COLO829 (cell line): Measurements from ENCODE around the gene NAXE.
A peak's percentile ranks its signal among the peaks of the same experiment; 100 is the strongest.
"Not testable (repeated sequence)": the region's sequence is repeated elsewhere in the genome, so short reads cannot be mapped to it uniquely, and the experiment has no call there.

Source experiments
- DNase-seq: peaks from one replicate; pipeline ENCODE4 v3.0.0; 2012; ENCODE audit warnings: low spot score

Gene NAXE

GRCh38 chr1:156593661-156593989 is 2.0 kb downstream of the NAXE start:
- no peak for DNase-seq

DNA sequence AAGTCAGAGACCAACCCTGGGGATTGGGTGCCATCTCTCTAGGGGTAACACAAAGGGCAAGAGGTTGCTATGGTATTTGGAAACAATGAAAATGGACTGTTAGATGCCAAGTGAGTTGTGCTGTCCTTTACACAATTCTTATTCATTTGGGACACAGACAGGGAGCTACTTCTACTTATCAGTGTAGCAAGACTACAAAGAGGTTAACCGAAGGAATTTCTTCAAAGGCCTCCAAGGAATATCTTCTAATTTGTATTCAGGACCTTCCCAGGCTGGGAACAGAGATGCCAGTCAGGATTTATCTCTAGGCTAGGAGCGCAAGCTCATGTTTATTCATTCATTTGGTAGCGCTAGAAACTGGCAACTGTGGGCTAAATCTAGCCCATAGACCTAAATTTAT is 2.6 kb downstream of the NAXE start:
- no peak for DNase-seq

GRCh38 chr1:156595016-156595415 is 3.4 kb downstream of the NAXE start:
- no peak for DNase-seq

GRCh38 chr1:156596426-156596825 is 4.8 kb downstream of the NAXE start:
- DNase-seq, result no peak

- DNase-seq, result no peak
Observed at GRCh38 chr1:156598125-156598524, 6.5 kb downstream of the NAXE start.

DNA sequence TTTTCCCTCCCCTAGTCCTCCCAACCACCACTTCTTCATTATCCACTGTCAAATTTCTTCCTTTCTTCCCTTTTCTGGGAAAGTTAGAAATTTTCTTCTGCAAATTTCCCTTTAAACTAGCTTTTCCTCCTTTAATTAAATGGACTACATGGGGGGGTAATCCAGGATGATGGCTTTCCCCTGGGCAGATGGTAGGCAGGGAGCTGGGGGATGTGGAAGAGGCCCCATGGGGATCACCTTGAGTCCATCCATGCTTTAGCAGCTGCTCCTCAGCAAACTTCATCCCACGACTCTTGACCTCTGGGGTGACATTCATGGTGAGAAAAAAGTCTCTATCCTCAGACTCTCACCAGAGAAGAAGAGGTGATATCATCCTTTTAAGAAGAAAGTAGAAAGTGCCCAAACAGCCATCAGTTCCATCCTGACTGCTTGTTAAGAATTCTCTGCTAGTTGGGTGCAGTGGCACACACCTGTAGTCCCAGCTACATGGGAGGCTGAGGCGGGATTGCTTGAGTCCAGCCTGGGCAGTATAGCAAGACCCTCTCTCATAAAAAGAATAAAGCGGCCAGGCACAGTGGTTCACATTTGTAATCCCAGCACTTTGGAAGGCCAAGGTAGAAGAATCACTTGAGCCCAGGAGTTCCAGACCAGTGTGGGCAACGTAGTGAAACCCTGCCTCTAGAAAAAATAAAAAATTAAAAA is 7.3 kb downstream of the NAXE start:
- DNase-seq, result no peak

DNA sequence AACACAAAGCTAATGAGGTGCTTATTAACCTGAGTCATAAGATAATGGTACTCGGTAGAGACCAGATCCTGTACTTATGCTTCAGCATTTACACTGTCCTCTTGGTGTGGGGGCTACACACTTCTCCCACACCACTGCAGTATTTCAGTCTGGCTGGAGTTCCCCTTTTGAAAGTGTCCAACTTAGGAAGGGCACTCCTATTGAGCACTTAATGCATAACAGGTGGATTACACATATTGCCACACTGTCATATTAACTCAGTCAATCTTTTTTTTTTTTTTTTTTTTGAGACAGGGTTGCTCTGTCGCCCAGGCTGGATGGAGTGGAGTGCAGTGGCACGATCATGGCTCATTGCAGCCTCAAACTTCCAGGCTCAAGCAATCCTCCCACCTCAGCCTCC is 8.2 kb downstream of the NAXE start:
- no peak for DNase-seq

GRCh38 chr1:156600733-156601121 is 9.2 kb downstream of the NAXE start:
- no peak for DNase-seq

DNA sequence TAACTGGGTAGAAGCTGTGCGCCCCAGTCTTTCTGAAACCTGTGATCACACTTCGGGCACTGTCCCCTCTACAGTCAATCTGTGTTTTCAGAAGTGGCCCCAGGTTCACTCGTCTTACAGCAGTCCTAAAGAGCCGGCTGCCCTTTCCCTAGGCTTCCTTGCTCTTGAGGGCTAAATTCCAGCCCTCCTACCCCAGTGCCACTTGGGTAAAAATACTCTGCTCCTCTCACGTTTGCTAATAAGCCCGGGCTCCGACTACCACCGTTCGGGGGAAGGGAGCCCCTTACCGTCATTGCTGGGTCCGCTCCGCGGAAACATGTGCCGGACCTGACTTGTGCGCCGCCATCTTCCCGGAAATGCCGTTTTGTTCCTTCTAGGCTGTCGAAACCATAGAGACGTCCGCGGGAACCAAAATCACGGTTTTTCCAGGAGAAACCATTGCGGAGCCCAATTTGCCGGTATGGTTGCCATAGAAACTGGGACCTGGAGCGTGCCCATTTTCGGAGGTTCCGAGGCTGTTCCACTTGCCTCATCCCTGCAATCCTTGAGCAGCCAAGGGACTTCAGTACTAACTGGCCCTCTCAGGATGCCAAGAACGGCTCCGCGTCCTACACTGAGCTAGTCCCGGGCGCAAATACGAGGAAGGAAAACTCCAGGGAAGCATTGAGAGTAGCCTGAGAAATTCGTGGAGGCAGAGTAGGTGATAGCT is 9.7 kb downstream of the NAXE start, which contains the start of gene GPATCH4:
Gene GPATCH4 (minus strand): TSS at position 358 of the 709 bp plus-strand sequence.
- peak; percentile 86 for DNase-seq

- DNase-seq, result no peak
Observed at GRCh38 chr1:156601892-156602291, 10.3 kb downstream of the NAXE start.

GRCh38 chr1:156602557-156602993 is 11.0 kb downstream of the NAXE start:
- no peak for DNase-seq

GRCh38 chr1:156607344-156607743 is 15.8 kb downstream of the NAXE start:
- DNase-seq, result not testable (repeated sequence)

- DNase-seq, result peak; percentile 74
Observed at GRCh38 chr1:156608036-156608674, 16.6 kb downstream of the NAXE start.

DNA sequence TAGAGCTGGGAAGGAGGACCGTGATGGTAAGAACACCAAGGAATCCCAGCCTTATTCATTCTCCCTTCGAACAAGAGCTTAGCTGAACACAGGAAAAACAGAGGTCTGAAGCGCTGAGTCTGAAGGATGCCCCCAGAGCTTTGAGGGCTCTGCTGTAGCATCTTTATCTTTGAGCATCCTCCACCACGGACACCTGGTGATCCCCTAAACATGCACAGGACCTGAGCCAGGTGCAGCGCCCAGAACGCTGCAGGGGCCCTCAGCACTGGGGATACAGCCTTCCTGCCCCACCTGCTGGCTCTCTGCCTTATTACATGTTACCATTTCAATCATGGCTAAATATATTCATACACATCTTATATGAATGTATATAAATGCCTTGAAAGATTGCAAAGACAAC is 17.4 kb downstream of the NAXE start:
- DNase-seq, result no peak

DNA sequence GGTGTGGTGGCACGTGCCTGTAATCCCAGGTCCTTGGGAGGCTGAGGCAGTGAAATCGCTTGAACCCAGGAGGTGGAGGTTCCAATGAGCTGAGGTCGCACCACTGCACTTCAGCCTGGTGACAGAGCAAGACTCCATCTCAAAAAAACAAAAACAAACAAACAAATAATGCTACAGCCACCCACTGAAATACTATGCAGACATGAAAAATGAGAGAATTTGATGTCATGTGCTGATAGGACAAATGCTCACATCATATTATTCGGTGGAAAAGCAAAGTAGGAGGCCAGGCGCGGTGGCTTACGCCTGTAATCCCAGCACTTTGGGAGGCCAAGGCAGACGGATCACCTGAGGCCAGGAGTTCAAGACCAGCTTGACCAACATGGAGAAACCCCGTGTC is 18.5 kb downstream of the NAXE start:
- not testable (repeated sequence) for DNase-seq

DNA sequence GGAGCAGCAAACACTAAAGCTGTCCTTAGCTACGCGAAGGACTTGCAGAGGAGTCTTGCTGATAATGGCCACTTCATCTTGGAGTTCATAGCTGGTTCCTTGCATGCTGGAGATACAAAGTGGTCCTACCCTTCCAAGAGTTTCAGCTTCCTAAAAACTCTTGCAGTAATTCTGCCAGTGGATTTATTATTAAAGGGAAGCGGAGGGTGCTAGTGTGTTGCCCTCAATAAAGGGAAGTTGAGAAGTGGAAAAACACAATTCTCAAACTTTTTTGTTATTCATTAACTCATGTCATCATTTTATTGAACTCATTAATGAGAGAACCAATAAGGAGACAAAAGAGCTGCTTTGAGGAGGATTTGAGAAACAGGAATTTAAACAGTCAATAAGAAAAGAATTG is 21.1 kb downstream of the NAXE start:
- DNase-seq, result no peak

DNA sequence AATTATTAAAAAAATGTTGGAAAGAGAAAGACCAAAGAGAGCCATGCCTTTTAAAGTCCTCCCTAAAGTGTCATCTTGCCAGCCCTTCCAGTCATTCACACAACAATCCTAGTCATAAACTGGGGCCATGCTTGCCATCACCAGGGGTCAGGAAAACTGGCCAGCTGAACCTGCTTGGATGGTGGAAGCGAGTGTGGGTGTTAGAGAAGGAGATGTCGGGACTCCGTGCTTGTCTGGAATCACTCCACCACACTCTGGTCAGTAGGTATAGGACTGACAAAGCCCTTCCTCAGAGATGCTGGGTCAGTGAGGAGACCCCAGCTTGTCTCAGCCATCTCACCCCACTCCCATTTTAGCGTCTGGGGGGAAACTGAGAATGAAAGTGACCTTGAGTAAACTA is 24.4 kb downstream of the NAXE start:
- DNase-seq, result no peak

DNA sequence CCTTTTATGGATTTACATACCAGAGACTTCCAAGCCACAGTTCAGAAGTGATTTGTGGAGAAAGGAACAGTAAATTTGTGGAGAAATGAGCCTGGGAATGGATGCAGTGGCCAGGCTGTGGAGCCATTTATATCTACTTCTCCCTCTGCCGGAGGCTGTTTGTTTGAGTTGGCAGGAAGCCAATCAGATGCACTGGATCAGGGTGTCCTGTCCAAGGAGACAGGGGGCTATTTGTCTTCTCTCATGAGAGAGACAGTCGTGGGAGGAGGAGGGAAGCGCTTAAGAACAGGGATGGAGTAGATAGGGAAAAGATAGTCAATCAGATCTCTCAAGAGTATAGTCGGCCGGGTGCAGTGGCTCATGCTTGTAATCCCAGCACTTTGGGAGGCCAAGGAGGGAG is 24.9 kb downstream of the NAXE start:
- peak; percentile 98 for DNase-seq

GRCh38 chr1:156618853-156619581 is 27.4 kb downstream of the NAXE start, which contains the start of gene HAPLN2:
Gene HAPLN2, plus strand, starts transcription at chr1:156619415. Its CDS starts 4,076 bp downstream, at chr1:156623491.
- DNase-seq, result no peak

DNA sequence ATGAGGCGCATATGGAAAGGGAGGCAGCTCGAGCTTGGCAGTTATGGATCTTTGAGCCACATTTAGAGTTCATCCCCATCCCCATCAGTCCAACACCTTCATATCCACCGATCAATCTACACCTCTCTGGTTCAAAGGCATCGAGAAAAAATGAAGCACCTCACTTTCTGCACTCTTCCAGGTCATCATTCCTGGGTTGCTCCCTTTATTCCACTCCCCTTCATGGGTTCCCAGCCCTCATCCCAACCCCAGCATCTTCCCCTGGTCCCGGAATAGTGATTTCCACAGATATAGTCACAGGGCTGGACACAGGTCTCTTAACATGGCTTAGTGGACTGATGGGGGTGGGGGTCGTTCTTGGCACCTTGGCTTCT is 28.0 kb downstream of the NAXE start:
- DNase-seq, result no peak

- DNase-seq, result no peak
Observed at GRCh38 chr1:156622581-156623297, 31.2 kb downstream of the NAXE start.
